ENCODE data around the gene NRP2.

GRCh38 chr2:205745661-205746419, 63.5 kb downstream of the NRP2 start:
- no peak for TF ChIP-seq CTCF (IDR thresholded peaks at IDR 0.05 in 2 of 3, conservative IDR thresholded peaks at IDR 0.05 in 1 of 3; ENCODE audit: borderline replicate concordance in 1 of 3, insufficient read depth in 1 of 3, low read depth in 2 of 3, low read length in 2 of 3)
- TF ChIP-seq POLR2AphosphoS5 (IDR thresholded peaks at IDR 0.05; ENCODE audit: low read depth, low read length): no peak
- no peak for TF ChIP-seq YY1 (IDR thresholded peaks at IDR 0.05; ENCODE audit: extremely low read depth, insufficient replicate concordance, low read depth, low read length)

Data from HCT116 (cell line).